ENCODE measurements around the gene GZMB.

DNA sequence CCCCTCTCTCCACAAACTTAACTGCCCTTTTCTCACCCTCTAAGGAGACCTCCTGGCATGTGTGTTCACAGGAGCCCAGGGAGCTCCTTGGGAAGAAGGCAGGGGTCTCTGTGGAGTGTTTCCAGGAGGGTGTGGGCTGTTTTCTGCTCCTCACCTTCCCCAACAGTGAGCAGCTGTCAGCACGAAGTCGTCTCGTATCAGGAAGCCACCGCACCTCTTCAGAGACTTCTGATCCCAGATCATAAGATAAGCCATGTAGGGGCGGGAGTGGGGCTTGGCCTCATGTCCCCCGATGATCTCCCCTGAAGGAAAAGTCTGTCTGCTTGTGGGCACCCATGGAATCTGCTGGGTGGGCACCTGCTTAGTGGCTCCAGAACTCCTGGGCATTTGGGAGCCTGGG, 1.2 kb downstream of the GZMB start:
- TF ChIP-seq EZH2 (IDR thresholded peaks at IDR 0.05) (no peak), POLR2AphosphoS5 (IDR thresholded peaks at IDR 0.05; ENCODE audit: borderline replicate concordance, low read depth, low read length) (no peak), FOXP2 (optimal IDR thresholded peaks at IDR 0.05; ENCODE audit: control extremely low read depth, extremely low read length, insufficient read depth) (no peak)

Measured in SK-N-MC (cell line).